Fibroblast of skin of left biceps (primary cell): ENCODE measurements around the gene HYPK.
A peak's percentile ranks its signal among the peaks of the same experiment; 100 is the strongest.

ENCODE experiments used
- DNase-seq, 2 experiments: peaks; one replicate each; pipeline ENCODE4 v3.0.0-alpha.2; 2013; ENCODE audit warnings: low read depth in 2 of 2

HYPK gene, protein sequence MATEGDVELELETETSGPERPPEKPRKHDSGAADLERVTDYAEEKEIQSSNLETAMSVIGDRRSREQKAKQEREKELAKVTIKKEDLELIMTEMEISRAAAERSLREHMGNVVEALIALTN

DNA sequence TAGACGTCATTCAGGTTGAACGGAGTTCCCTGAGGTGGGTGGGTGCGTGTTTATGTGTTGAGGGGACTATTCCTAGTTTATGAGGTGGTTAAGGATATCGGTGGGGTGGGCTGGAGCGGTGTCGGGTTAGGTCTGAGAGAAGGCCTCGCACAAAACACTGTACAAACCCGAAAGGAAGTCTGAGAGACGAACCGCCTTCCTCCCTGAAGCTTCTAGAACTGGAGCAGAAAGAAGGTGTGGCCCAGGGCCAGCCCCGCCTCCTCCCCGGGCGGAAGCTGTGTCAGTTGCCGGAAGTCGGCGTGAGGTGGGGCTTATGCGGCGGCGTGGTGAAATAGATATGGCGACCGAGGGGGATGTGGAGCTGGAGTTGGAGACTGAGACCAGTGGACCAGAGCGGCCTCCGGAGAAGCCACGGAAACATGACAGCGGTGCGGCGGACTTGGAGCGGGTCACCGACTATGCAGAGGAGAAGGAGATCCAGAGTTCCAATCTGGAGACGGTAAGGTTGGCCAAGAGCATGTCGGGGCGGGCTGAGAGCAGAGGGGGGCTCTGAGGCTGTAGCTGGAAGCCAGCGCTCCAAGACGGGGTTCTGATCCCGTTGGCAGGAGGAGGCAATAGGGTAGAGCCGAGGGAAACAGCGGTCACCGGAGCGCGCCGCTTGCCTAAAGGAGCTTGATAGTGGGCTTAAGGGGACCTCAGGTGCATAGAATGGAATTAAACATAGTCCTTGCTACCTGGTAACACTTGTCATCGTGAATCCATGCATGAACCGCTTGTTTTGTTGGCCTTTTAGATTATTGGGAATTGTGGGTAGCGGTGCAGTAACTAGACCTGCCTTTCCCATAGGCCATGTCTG, at the start of gene HYPK:
Gene HYPK (plus strand): TSS at position 314 of the 856 bp plus-strand sequence. CDS start 24 bp downstream, at position 338.
- peak; percentile 53 to 55 for DNase-seq

DNA sequence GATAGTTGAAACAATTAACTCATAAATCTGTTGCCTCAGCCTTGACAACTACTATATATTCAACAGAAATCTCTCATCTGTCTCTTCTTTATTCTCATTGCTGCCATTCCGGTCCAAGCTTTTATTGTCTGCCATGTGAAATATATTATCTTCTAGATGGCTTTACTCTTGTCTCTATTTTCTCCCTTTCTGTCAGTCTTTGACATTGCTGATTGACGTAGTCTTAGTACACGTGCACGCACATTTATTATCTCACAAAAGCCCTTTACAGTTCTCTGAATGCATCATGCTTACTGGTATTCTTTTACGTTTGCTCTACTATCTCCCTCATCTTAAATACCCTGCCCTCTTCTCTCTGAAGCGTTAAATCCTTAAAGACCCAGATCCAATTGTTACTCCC, 48.5 kb upstream of the HYPK start:
- DNase-seq = no peak

DNA sequence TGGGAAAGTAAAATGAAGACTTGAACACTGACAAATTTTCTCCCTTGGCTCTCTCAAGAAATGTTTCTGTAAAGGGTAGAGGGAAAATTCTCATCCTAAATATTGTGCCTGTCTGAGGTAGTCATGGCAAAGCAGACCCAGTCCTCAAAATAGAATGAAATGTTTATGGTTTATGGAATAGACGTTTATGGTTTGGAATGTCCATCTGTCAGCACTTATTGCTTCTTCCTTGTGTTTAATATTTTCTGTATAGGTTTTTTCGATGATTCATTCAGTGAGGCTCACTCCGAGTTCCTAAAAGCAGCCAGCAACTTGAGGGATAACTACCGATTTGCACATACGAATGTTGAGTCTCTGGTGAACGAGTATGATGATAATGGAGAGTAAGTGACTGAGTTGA, 37.6 kb upstream of the HYPK start:
- DNase-seq = peak in 1 of 2 experiments; percentile 64

DNA sequence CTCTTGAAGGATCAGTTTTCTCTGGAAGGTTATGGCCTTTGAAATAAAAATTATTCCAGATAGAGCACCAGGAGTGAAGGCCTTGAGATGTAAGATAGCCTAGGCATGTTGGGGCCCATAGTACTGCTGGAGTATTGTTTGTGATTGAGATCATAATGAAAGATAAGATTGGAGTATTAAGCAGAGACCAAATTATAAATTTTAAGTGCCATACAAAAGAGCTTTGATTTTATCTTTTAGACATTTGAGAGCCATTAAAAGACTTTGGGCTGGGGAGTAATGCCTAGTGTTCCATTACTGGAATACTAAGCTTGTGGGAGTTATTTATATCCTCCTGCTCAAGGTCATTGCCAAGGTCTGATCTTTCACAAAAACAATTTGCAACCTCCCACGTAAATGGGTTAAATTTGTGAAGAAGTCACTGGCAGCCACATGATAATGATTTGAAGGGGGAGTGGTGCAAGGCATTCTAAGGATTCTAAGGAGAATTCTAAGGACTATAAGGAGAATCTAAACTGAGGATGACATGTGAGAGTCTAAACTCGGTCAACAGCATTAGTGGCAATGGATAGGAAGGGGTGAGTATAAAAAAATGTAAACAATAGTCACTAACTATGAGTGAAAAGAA, 36.5 kb upstream of the HYPK start:
- no peak for DNase-seq

DNA sequence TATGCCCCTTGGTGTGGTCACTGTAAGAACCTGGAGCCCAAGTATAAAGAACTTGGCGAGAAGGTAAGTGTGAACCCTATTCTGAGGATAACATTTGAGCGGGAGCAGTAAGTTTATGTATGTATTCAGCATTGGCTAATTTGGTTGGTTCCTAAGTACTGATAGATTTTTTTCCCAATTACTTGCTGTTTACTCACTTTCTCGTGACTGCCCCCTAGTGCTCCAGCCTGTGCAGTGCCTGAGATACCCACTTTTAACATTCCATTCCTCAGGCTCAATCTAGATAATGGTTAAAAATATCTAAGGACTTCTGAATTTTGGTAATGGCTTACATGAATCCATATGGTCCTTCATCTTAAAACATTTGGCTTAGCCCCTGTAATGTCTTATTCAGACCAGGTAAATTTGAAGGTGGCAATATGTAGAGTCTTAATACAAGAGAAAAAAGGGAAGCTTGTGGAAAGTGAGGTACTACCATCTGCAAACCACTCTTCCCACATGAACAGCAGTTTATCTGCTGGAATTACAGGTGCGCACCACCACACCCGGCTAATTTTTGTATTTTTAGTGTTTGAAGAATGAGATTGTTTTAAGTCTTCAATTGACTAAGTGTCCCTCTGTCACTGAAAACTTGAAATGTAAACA, 30.7 kb upstream of the HYPK start:
- DNase-seq = no peak

DNA sequence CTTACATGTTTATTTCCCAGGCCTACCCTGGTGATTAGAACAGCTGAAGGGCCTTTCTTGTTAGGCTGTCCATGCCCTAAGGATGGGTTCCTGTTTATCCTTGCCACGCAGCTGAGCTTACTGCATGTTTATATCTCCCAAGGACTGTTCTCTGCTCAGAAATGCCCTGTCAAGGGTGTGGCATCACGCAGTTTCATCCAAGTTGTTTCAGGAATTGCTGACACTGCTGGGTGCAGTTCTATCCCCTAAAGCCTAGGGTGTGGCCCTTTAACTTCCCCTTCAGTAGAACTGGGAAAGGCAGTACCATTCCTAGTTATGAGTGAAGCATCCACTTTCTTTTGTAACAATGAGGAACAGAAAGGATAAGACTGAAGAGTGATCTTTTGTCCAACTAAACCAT, 28.6 kb upstream of the HYPK start:
- no peak for DNase-seq

DNA sequence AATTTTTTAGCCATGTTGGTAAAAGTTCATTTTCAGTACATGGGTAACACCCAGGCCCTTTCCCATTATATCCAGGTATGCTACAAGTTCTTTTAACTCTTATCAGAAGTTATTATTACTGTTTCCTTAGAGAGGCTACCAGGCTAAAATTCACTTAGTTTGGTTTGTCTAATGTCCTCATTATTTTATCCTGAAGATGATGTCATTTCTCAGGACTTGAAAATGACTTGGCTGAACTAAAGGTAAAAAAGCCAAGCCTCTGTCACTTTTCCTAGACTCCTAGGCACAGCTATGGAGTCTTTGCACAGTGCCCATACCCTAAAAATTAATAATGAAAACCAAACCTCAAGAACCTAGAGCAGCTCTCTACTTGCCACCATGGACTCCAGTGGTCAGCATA, 27.8 kb upstream of the HYPK start:
- no peak for DNase-seq

DNA sequence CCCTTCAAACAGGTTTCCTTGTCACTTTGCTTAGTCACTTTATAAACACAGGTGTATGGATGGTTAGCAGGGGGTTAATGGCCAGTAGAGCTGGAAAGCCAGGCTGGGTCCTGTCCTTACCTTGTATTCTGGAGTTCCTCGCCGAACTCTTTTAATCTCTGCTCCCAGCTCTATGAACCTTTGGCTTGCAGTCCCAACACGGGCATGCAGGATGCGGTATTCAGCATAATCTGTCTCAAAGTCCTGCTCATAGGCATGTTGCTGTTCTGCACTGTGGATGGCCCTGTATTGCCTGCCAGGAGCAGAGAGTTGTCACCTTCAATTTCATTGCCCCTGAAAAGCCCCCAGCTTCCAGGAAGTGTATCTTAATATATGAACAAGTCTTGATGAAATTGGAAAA, 26.3 kb upstream of the HYPK start:
- no peak for DNase-seq

DNA sequence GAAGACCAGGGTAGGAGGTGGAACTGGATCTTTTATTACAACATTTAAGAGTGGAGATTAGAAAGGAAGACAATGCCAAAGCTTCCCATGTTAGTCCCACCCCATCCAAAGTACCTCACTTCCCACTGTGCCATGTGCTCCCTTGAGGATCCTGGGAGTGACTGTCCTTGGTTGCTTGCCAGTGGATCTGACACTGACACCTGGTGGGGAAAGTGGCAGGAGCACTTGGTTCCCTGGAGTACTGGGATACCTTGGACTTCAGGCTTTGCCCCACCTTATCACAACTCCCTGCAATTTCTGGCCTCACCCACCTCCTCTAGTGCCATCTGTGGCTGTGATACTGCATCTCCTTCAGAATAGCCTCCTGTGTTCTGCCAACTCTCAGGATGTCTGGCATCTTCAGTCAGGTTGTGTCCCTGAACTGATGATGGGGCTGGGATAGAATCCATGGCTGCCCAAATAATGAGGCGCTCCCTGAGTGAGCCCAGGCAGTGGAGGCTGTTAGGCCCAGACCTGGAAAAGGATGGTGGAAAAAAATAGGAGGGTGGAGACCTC, 24.9 kb upstream of the HYPK start:
- DNase-seq = no peak

DNA sequence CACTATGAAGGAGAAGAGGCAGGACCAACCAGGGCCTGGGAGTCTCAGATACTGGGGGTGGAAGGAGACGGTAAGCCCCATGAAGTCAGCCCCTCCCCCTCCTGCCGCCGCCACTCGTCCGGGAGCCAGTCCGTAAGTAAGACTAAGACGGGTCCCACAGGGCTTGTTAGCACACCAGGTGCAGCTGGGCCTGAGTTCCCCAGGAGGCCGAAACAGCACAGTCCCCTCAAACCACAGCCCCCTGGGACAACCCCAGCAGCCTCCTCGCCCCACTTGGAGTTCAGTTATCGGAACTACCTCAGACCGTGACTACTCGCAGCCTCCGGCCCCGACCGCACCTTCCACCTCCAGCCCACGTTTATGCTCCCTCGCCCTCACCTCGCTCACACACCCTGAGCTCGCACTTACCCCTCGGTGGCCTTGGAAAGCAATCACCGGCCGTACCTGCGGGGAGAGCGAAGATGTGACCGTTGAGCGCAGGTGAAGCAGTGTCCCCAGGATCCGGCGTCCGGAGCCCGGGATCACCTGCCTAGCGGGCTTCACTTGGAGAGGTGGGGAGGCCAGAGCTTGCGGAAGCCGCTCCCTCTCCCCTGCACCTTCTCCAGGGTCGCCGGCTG, 24.2 kb upstream of the HYPK start:
- DNase-seq = no peak

DNA sequence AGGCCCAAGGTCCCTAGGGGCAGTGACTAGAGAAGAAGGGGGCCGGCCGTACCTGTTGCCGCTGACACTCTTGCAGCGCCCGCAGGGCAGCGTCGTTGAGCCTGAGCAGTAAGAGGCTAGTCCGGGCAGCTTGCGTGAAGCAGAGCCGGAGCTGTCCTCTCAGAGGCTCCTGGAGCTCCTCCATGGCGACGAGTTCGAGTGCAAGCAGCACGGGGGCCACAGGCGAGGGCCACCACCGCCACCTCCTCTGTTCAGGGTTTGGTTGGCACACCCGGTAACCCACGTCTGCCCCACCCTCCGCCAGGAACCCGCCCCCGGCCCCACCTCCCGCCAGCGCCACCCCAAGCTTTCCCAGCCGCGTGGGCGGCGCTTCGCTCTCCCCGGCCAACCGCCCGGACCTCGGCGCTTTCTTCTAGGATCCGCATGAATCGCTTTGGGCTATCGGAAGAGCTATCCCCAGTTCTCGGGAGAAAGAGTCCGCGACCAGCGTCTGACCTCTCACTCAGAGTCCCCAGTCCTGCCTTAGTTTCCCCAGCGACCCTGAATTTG, 23.6 kb upstream of the HYPK start, which contains the start of gene ELL3:
Gene ELL3 (minus strand): TSS at position 249 of the 549 bp plus-strand sequence. CDS start 65 bp downstream, at position 184.
- no peak for DNase-seq

DNA sequence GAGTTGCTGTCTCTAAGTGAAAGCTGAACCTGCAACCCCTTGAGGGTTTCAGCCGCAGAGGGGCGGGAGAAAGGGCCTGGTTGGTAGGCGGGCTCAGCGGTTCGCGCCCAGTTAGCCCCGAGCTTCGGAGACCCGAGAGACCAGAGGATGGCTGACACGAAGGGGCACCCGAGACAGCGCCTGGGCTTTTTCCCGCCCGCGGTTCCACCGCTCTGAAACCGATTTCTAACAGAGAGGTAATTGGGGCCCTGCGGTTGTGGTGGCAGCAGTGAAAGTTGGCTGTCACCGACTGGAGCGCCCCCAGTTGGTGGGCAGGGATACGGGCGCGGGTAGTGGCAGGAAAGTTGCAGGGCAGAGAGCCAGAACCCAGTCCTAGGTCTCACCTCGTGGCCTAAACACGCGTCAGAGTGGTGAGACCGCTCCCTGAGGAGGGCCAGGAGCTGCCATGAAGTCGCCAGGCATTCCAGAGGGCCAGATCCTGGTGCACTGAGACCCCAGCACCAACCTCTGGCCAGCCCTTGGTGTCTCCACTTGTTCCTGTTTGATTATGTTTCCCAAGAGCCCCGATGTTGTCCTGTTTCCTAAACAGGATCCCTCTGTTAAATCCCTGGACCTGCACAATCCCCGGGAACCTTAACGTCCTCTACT, 23.0 kb upstream of the HYPK start:
- no peak for DNase-seq

DNA sequence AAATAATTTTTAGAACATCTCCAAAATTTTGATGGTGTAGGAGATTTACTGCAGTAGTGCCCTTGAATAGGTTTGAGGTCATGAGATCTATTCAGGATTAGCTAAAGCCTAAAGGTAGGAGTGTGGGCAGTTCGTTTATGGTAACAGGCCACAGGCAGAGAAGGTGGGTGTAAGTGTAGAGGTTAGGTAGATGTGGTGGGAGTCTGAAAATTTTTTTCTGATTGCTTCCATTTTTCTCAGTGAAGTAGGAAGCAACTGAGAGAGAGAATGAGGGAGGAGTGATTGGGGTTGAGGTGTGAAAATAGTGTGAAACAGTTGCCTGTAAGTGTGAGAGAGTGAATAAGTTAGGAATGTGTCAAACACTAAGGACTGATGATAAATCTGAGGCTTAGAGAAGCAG, 21.4 kb upstream of the HYPK start:
- DNase-seq = no peak

DNA sequence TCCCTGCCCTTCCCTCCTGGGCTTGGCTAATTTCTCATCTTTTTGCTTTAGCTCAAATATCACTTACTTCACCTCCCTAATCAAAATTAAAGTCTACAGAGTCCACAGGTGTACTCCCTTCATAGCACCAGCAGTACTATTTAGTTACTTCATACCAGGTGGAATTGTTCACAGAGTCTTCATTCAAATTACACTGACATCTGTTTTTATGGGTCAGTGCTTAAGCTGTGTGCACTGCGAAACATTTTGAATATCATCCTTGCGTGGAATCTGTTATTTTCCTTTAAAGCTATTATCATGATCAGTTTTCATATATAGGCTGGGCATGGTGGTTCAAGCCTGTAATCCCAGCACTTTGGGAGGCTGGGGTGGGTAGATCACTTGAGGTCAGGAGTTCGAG, 11.0 kb upstream of the HYPK start:
- no peak for DNase-seq

DNA sequence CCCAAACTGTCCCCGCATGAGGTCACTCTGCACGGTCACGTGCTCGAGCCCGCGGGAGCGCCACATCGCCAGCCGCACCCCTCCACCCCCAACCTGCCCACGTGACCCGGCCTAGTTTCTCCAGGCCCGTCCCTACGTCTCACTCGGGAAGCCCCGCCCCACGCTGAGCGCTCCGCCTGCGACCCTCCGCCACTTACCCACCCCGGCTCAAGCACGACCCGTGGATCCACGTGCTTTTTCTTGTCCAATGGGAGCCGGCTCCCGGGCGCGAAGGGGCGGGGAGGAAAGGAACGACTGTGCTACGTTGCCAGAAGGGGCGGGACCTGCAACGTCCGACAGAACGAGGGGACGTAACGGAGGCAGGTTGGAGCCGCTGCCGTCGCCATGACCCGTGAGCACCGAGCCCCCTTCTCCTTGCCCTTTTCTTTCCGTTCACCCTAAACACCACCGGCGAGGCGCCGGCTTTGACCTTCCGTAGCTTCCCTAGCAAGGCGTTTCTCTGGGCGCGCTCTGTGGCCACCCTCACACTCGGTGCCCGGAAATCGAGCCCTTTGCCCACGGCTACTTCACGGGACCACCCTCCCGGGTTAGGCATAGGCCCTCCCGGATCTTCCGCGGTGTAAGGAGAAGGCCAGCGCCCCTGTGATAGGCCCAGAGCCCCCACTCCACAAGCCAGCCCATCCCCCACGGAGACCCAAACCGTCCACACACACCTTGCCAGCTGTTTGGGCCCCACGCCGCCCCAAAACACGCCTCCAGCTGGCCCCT, 8.2 kb upstream of the HYPK start, which contains the start of gene SERF2:
Gene SERF2 (plus strand): TSS at position 328 of the 768 bp plus-strand sequence. CDS start 57 bp downstream, at position 385.
- peak; percentile 98 to 99 for DNase-seq

DNA sequence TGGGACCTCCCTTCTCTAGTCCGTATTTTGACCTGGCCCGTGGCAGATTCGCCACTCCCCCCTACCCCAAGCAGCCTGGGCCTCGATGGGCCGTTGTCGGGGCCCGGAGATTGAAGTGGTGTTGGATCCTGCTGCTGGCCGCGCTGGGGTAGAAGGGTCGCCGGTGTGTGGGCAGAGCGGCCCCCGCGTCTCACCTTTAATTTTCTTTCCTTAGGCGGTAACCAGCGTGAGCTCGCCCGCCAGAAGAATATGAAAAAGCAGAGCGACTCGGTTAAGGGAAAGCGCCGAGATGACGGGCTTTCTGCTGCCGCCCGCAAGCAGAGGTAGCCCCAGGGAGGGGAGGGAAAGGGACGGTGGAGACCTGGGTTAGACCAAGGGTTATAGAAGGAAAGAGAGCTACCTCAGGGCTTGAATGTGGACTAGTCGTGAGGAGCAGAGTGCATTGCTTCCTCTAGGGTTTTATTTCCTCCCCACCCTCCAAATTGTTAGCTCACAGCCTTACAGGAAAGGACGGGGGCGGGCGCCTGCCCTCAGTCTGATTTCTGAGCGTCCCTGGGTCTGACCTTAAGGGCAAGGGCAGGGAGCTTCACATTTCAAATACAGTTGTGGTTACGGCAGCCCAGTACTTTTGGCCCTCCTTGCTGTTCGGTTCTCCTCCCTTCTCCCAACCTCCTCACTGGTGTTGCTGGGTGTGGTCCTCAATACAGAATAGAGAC, 7.5 kb upstream of the HYPK start:
- DNase-seq = no peak

DNA sequence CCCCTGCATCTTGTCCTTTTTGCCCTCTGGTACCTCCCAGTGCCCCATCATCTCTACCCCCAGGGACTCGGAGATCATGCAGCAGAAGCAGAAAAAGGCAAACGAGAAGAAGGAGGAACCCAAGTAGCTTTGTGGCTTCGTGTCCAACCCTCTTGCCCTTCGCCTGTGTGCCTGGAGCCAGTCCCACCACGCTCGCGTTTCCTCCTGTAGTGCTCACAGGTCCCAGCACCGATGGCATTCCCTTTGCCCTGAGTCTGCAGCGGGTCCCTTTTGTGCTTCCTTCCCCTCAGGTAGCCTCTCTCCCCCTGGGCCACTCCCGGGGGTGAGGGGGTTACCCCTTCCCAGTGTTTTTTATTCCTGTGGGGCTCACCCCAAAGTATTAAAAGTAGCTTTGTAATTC, 6.8 kb upstream of the HYPK start:
- DNase-seq = no peak

DNA sequence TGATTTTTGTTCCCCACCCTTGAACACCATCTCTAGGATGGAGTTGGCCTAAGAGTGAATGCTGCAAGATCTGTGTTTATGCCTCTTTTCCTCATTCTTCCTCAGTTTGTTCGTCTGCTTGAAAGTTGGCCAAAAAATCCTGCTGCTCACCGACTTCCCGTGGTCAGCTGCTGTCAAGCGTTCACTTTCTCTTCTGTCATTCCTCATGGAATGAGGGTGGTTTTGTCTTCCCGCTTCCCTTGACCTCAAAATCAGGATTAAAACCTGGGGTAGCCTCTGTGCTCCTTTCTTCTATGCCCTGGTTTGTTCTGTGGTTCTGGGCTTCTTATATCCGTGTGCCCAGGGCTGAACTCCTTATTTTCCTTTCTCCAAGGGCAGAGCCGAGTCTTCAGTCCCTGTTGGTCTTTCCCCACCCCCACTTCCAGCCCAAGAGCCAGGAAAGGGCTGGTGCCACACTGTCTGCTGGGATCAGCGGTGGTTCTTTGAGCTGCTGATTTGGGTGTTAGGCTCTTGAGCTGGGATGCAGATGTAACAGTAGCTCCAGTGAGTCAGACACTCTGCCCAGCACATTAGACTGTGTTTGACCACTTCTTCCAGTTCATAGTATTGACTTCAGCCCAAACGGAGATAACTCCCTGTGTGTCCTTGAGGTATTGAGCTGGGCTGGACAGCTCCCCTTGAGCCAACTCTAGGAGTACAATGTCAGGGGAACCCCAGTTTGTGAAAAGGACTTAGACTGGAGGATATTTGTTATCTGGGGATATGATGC, 5.9 kb upstream of the HYPK start:
- no peak for DNase-seq

DNA sequence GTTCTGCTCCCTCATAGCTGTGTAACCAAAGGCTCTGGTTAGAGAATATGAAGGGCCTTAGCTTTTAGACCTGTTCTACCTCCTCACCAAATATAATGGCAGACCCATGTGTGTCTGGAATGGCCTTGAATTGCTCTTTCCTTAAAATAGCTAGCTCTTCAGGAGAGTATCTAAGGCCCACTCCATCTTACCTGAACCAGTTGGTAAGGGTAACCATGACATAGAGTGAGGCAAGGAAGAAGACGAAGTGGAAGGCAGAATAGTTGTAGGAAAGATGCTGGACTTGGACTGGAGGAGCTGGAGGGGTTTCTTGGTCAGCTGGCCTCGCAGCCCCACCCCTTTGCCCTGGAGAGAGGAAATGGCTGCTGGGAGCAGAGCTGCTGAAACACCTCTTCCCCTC, 5.2 kb upstream of the HYPK start:
- no peak for DNase-seq
